ENCODE data around the gene RIT1.

The RIT1 gene

DNA sequence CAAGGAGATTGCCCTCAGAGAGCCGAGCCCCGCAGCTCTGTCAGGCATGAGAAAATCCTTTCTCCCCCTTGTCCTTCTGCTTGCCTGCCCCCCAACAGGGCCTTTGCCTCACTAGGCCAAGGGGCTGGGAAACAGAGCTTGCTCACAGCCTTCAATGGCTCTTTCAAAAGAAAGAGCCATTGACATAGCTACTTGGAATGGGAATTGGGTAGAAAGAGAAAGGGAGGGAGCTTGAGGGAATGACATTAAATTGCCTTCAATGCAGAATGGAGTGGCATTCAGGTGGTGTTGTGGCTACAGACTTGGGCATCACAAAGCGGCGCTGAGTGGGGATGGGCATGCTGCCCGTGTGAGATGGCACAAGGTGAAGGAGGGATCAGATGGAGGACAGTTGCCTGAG, 38.6 kb downstream of the RIT1 start:
- Histone ChIP-seq H3K36me3 (peaks cover 19% of the 10 kb centered on the region), H3K27me3 (no peaks in the 10 kb centered on the region), H3K9me3 (no peaks in the 10 kb centered on the region), H3K4me1 (peaks cover 13% of the 10 kb centered on the region), H3K4me3 (ENCODE audit: low read depth, low read length) (no peak overlapping the region)
- DNase-seq: no peak
- TF ChIP-seq, protein P1, sequence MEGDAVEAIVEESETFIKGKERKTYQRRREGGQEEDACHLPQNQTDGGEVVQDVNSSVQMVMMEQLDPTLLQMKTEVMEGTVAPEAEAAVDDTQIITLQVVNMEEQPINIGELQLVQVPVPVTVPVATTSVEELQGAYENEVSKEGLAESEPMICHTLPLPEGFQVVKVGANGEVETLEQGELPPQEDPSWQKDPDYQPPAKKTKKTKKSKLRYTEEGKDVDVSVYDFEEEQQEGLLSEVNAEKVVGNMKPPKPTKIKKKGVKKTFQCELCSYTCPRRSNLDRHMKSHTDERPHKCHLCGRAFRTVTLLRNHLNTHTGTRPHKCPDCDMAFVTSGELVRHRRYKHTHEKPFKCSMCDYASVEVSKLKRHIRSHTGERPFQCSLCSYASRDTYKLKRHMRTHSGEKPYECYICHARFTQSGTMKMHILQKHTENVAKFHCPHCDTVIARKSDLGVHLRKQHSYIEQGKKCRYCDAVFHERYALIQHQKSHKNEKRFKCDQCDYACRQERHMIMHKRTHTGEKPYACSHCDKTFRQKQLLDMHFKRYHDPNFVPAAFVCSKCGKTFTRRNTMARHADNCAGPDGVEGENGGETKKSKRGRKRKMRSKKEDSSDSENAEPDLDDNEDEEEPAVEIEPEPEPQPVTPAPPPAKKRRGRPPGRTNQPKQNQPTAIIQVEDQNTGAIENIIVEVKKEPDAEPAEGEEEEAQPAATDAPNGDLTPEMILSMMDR (IDR thresholded peaks at IDR 0.05; ENCODE audit: low read depth, low read length): no peak

DNA sequence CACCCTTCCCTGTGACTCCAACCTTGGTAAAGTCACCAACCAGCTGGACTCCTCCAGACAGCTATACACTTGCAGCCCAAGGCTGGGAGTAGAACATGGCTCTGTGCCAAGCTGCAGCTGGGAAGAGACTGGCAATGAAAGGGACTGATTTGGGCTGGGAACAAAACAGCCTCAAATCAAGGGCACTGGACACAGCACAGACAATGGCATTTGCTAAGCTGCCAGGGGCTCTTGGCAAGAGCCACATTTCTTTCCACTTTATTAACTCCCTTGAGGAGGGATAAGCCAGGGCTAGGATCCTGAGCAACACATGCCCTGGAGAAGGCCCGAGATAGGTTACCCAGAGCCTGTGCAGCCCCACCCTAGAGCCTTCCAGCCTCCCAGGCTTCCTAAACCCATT, 39.8 kb downstream of the RIT1 start:
- DNase-seq: peak; percentile 85
- TF ChIP-seq, protein P1 (IDR thresholded peaks at IDR 0.05; ENCODE audit: low read depth, low read length): no peak

DNA sequence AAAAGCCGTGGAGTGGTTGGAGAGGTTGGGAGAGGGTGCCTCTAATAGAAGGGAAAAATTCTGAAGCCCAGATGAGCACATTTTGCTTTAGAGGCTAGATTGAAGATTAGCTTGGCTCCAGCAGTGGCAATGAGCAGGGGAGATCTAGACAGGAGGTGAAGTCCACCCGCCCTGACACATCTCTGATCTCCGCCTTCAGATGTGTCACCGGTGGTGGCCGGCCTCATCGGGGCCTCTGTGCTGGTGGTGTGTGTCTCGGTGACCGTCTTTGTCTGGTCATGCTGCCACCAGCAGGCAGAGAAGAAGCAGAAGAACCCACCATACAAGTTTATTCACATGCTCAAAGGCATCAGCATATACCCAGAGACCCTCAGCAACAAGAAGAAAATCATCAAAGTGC, 43.4 kb downstream of the RIT1 start:
- TF ChIP-seq, protein P1 (IDR thresholded peaks at IDR 0.05; ENCODE audit: low read depth, low read length): no peak
- no peak for DNase-seq
- H3K9me3 ChIP-seq: no peaks in the 10 kb centered on the region
- no peak overlapping the region for H3K4me3 ChIP-seq (ENCODE audit: low read depth, low read length)
- H3K4me1 ChIP-seq: peaks cover 13% of the 10 kb centered on the region
- peaks cover 15% of the 10 kb centered on the region for H3K36me3 ChIP-seq
- H3K27me3 ChIP-seq: no peaks in the 10 kb centered on the region

More for the DNA sequence above, 39.8 kb downstream of the RIT1 start:
- H3K4me3 ChIP-seq (ENCODE audit: low read depth, low read length): no peak overlapping the region
- H3K9me3 ChIP-seq: no peaks in the 10 kb centered on the region
- peaks cover 19% of the 10 kb centered on the region for H3K36me3 ChIP-seq
- no peaks in the 10 kb centered on the region for H3K27me3 ChIP-seq
- H3K4me1 ChIP-seq: peaks cover 13% of the 10 kb centered on the region

DNA sequence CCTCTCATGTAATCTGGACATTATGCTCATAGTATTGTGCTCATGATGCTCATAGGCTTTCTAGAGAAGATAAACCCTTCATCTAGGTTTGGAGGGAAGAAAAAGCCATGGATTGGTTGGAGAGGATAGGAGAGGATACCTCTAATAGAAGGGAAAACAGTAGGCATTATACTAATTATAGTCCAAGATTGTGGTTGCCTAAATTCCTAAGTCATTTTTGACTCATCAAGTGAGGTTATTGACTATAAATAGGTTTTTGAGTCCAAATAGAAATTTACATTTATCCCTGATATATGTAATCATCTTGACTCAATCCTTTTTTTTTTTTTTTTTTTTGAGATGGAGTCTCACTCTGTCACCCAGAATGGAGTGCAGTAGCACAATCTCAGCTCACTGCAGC, 46.8 kb downstream of the RIT1 start:
- TF ChIP-seq, protein P1 (IDR thresholded peaks at IDR 0.05; ENCODE audit: low read depth, low read length): no peak
- no peaks in the 10 kb centered on the region; the same call in 1 of the 2 replicates for H3K4me1 ChIP-seq
- no peak for DNase-seq
- no peak overlapping the region for H3K4me3 ChIP-seq (ENCODE audit: low read depth, low read length)
- no peaks in the 10 kb centered on the region for H3K27me3 ChIP-seq
- peaks cover 9% of the 10 kb centered on the region for H3K36me3 ChIP-seq
- no peaks in the 10 kb centered on the region for H3K9me3 ChIP-seq

DNA sequence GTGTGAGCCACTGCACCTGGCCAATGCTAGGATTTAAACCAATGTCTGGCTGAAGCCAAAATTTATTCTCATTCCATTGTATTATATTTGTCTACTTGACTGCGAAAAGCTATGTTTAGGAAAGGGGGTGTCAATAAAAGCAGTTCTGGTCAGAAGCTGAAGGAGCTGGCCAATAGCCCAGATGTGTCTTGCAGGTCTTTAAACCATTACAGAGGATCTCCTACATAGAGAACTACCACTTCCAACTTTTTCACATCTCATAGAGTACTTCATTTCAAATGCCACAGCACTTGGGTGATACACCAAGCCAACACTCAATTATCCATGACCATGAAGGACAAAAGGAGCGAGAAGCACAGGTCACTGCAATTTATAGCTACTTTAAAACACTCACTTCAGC, 49.3 kb downstream of the RIT1 start:
- no peak for DNase-seq
- no peak overlapping the region for H3K4me3 ChIP-seq (ENCODE audit: low read depth, low read length)
- no peaks in the 10 kb centered on the region for H3K27me3 ChIP-seq
- TF ChIP-seq, protein P1 (IDR thresholded peaks at IDR 0.05; ENCODE audit: low read depth, low read length): no peak
- H3K36me3 ChIP-seq: peaks cover 4% of the 10 kb centered on the region; the same call in 1 of the 2 replicates
- H3K4me1 ChIP-seq: no peaks in the 10 kb centered on the region; the same call in 1 of the 2 replicates
- no peaks in the 10 kb centered on the region for H3K9me3 ChIP-seq

DNA sequence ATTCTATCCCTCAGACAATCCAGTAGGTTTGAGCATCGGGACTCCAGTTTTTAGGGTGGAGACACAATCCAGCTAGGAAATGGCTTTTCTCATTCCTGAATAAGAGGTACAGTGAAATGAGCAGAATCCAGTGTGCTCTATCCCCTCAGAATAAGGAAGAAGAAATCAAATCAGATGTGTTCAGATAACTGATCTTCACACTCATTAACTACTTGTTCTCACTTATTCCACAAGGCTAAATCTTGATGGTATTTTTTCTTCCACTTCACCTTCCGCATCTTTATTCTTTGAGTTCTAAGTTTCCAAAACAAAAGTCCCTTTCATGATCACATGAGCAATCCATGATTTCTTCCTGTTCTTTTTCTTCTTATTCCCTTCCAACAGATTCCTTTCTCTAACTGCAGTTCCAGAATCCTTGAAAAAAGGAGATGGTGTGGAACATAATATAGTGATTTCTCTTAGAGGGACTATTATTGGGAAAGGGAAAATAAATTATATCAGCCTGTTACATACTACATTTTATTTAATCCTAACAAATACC, 50.1 kb downstream of the RIT1 start:
- Histone ChIP-seq H3K27me3 (no peaks in the 10 kb centered on the region), H3K36me3 (peaks cover 4% of the 10 kb centered on the region; the same call in 1 of the 2 replicates), H3K9me3 (no peaks in the 10 kb centered on the region), H3K4me3 (ENCODE audit: low read depth, low read length) (peak overlapping the region; percentile 80), H3K4me1 (no peaks in the 10 kb centered on the region; the same call in 1 of the 2 replicates)
- no peak for DNase-seq
- TF ChIP-seq, protein P1 (IDR thresholded peaks at IDR 0.05; ENCODE audit: low read depth, low read length): no peak
